Neural progenitor cell (in vitro differentiated cells): ENCODE results near the gene PRKCB.

ENCODE experiments used
- EZH2 ChIP-seq: fragments of 200-600 bp; sonication (generic); IDR thresholded peaks from 2 replicates; pipeline ENCODE4 v1.6.1; 2017; ENCODE audit warnings: antibody characterized with exemption, mild to moderate bottlenecking, moderate library complexity
- EZH2phosphoT487 ChIP-seq: fragments of 200-600 bp; sonication (generic); IDR thresholded peaks from 2 replicates; pipeline ENCODE4 v1.6.1; 2017; ENCODE audit warnings: antibody characterized with exemption
- TF ChIP-seq, protein P1 (sequence below): fragments of 200-600 bp; sonication (generic); IDR thresholded peaks from 2 replicates; pipeline ENCODE4 v1.5.1; 2017; ENCODE audit warnings: antibody characterized with exemption, mild to moderate bottlenecking

DNA sequence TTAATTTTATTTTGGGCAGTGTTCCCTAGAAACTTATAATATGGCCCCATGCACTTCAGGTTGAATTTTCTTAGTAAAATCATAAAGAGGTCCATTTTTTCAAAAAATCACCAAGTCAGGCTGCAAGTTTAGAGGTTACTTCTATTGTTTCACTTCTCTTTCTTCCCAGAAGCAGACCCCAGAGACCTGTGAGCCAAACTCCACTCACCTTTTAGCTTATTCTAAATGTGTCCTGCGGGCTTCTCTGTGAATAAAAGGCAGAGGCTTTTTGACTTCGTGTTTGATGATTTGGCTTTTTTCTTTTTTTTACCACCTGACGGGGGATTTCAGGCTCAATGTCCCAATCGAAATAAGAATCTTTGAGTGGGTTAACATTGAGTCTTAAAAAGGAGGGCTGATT is 7.4 kb downstream of the PRKCB start:
- TF ChIP-seq, protein P1, sequence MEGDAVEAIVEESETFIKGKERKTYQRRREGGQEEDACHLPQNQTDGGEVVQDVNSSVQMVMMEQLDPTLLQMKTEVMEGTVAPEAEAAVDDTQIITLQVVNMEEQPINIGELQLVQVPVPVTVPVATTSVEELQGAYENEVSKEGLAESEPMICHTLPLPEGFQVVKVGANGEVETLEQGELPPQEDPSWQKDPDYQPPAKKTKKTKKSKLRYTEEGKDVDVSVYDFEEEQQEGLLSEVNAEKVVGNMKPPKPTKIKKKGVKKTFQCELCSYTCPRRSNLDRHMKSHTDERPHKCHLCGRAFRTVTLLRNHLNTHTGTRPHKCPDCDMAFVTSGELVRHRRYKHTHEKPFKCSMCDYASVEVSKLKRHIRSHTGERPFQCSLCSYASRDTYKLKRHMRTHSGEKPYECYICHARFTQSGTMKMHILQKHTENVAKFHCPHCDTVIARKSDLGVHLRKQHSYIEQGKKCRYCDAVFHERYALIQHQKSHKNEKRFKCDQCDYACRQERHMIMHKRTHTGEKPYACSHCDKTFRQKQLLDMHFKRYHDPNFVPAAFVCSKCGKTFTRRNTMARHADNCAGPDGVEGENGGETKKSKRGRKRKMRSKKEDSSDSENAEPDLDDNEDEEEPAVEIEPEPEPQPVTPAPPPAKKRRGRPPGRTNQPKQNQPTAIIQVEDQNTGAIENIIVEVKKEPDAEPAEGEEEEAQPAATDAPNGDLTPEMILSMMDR, result no peak
- TF ChIP-seq EZH2phosphoT487 (no peak), EZH2 (no peak)
